ENCODE results near the gene ATP1A4. TPM values are rescaled to one million over a fixed set of nuclear protein-coding genes. Genes with fewer than 3 reads are reported as not detected.

Gene ATP1A4
- total and polyA plus RNA-seq, 4 donors, result 0.10 to 2.6 (median 1.3) TPM

GRCh38 chr1:160217481-160218051 lies 66.2 kb downstream of the ATP1A4 start:
- Histone ChIP-seq H3K36me3 (ENCODE audit: control insufficient read depth, insufficient read depth, low read length) (peaks cover 50% of the 10 kb centered on the region), H3K4me3 (ENCODE audit: low read depth, low read length) (no peak overlapping the region), H3K27me3 (ENCODE audit: control insufficient read depth, insufficient read depth, low read length) (no peaks in the 10 kb centered on the region), H3K4me1 (ENCODE audit: control insufficient read depth, insufficient read depth, low read length) (peaks cover 23% of the 10 kb centered on the region), H3K9me3 (ENCODE audit: control insufficient read depth, insufficient read depth, low read length) (no peaks in the 10 kb centered on the region), H3K27ac (ENCODE audit: low read depth, low read length) (peak overlapping the region; percentile 45)
- 47% methylated on average over 6 of the region's 10 CpGs for WGBS (ENCODE audit: insufficient coverage)
- DNase-seq (ENCODE audit: low read depth in 4 of 6, low spot score in 6 of 6), result peak in 2 of 6 donors; percentile 39 to 61

GRCh38 chr1:160219062-160219929 lies 67.9 kb downstream of the ATP1A4 start:
- 28% methylated on average over 3 of the region's 4 CpGs for WGBS (ENCODE audit: insufficient coverage)
- Histone ChIP-seq H3K4me3 (ENCODE audit: low read depth, low read length) (no peak overlapping the region), H3K36me3 (ENCODE audit: control insufficient read depth, insufficient read depth, low read length) (peaks cover 44% of the 10 kb centered on the region), H3K4me1 (ENCODE audit: control insufficient read depth, insufficient read depth, low read length) (peaks cover 23% of the 10 kb centered on the region), H3K27me3 (ENCODE audit: control insufficient read depth, insufficient read depth, low read length) (no peaks in the 10 kb centered on the region), H3K27ac (ENCODE audit: low read depth, low read length) (peak overlapping the region; percentile 54), H3K9me3 (ENCODE audit: control insufficient read depth, insufficient read depth, low read length) (no peaks in the 10 kb centered on the region)
- DNase-seq (ENCODE audit: low read depth in 4 of 6, low spot score in 6 of 6), result peak in 3 of 6 donors; percentile 35 to 86 (median 85)

- no peak overlapping the region for H3K27ac ChIP-seq (ENCODE audit: low read depth, low read length)
- DNase-seq (ENCODE audit: low read depth in 4 of 6, low spot score in 6 of 6), result no peak
- no peaks in the 10 kb centered on the region for H3K27me3 ChIP-seq (ENCODE audit: control insufficient read depth, insufficient read depth, low read length)
- peaks cover 43% of the 10 kb centered on the region for H3K36me3 ChIP-seq (ENCODE audit: control insufficient read depth, insufficient read depth, low read length)
- 75% methylated on average over 2 of the region's 2 CpGs for WGBS (ENCODE audit: insufficient coverage)
- H3K9me3 ChIP-seq (ENCODE audit: control insufficient read depth, insufficient read depth, low read length), result no peaks in the 10 kb centered on the region
- H3K4me3 ChIP-seq (ENCODE audit: low read depth, low read length), result no peak overlapping the region
- H3K4me1 ChIP-seq (ENCODE audit: control insufficient read depth, insufficient read depth, low read length), result peaks cover 23% of the 10 kb centered on the region
These were observed 68.9 kb downstream of the ATP1A4 start for GRCh38 chr1:160220301-160220700.

- H3K36me3 ChIP-seq (ENCODE audit: control insufficient read depth, insufficient read depth, low read length), result peaks cover 43% of the 10 kb centered on the region
- H3K27ac ChIP-seq (ENCODE audit: low read depth, low read length), result no peak overlapping the region
- no peaks in the 10 kb centered on the region for H3K27me3 ChIP-seq (ENCODE audit: control insufficient read depth, insufficient read depth, low read length)
- no peaks in the 10 kb centered on the region for H3K9me3 ChIP-seq (ENCODE audit: control insufficient read depth, insufficient read depth, low read length)
- H3K4me1 ChIP-seq (ENCODE audit: control insufficient read depth, insufficient read depth, low read length), result peaks cover 23% of the 10 kb centered on the region
- DNase-seq (ENCODE audit: low read depth in 4 of 6, low spot score in 6 of 6), result no peak
- H3K4me3 ChIP-seq (ENCODE audit: low read depth, low read length), result no peak overlapping the region
These were observed 69.7 kb downstream of the ATP1A4 start for GRCh38 chr1:160221089-160221488.

GRCh38 chr1:160222546-160222945 lies 71.1 kb downstream of the ATP1A4 start:
- peaks cover 17% of the 10 kb centered on the region for H3K4me1 ChIP-seq (ENCODE audit: control insufficient read depth, insufficient read depth, low read length)
- WGBS (ENCODE audit: insufficient coverage), result 80% methylated on average over 1 of the region's 3 CpGs
- H3K27me3 ChIP-seq (ENCODE audit: control insufficient read depth, insufficient read depth, low read length), result no peaks in the 10 kb centered on the region
- peaks cover 45% of the 10 kb centered on the region for H3K36me3 ChIP-seq (ENCODE audit: control insufficient read depth, insufficient read depth, low read length)
- H3K4me3 ChIP-seq (ENCODE audit: low read depth, low read length), result no peak overlapping the region
- H3K9me3 ChIP-seq (ENCODE audit: control insufficient read depth, insufficient read depth, low read length), result no peaks in the 10 kb centered on the region
- H3K27ac ChIP-seq (ENCODE audit: low read depth, low read length), result no peak overlapping the region
- DNase-seq (ENCODE audit: low read depth in 4 of 6, low spot score in 6 of 6), result no peak

- Histone ChIP-seq H3K36me3 (ENCODE audit: control insufficient read depth, insufficient read depth, low read length) (peaks cover 49% of the 10 kb centered on the region), H3K4me1 (ENCODE audit: control insufficient read depth, insufficient read depth, low read length) (peaks cover 3% of the 10 kb centered on the region), H3K4me3 (ENCODE audit: low read depth, low read length) (no peak overlapping the region), H3K9me3 (ENCODE audit: control insufficient read depth, insufficient read depth, low read length) (no peaks in the 10 kb centered on the region), H3K27ac (ENCODE audit: low read depth, low read length) (no peak overlapping the region), H3K27me3 (ENCODE audit: control insufficient read depth, insufficient read depth, low read length) (no peaks in the 10 kb centered on the region)
- DNase-seq (ENCODE audit: low read depth in 4 of 6, low spot score in 6 of 6), result no peak
- WGBS (ENCODE audit: insufficient coverage), result 93% methylated on average over 2 of the region's 2 CpGs
These were observed 73.2 kb downstream of the ATP1A4 start for GRCh38 chr1:160224606-160225005.

- no peak overlapping the region for H3K27ac ChIP-seq (ENCODE audit: low read depth, low read length)
- H3K36me3 ChIP-seq (ENCODE audit: control insufficient read depth, insufficient read depth, low read length), result peaks cover 50% of the 10 kb centered on the region
- no peaks in the 10 kb centered on the region for H3K9me3 ChIP-seq (ENCODE audit: control insufficient read depth, insufficient read depth, low read length)
- no peaks in the 10 kb centered on the region for H3K27me3 ChIP-seq (ENCODE audit: control insufficient read depth, insufficient read depth, low read length)
- no peak for DNase-seq (ENCODE audit: low read depth in 4 of 6, low spot score in 6 of 6)
- H3K4me3 ChIP-seq (ENCODE audit: low read depth, low read length), result no peak overlapping the region
- no peaks in the 10 kb centered on the region for H3K4me1 ChIP-seq (ENCODE audit: control insufficient read depth, insufficient read depth, low read length)
- WGBS (ENCODE audit: insufficient coverage), result no CpG with 5 or more reads among the region's 2 CpGs
These were observed 73.9 kb downstream of the ATP1A4 start for GRCh38 chr1:160225345-160225744.

GRCh38 chr1:160226623-160227022 lies 75.2 kb downstream of the ATP1A4 start:
- WGBS (ENCODE audit: insufficient coverage), result no CpG with 5 or more reads among the region's 2 CpGs
- H3K9me3 ChIP-seq (ENCODE audit: control insufficient read depth, insufficient read depth, low read length), result no peaks in the 10 kb centered on the region
- H3K4me3 ChIP-seq (ENCODE audit: low read depth, low read length), result no peak overlapping the region
- no peaks in the 10 kb centered on the region for H3K4me1 ChIP-seq (ENCODE audit: control insufficient read depth, insufficient read depth, low read length)
- H3K27me3 ChIP-seq (ENCODE audit: control insufficient read depth, insufficient read depth, low read length), result no peaks in the 10 kb centered on the region
- DNase-seq (ENCODE audit: low read depth in 4 of 6, low spot score in 6 of 6), result no peak
- H3K27ac ChIP-seq (ENCODE audit: low read depth, low read length), result no peak overlapping the region
- H3K36me3 ChIP-seq (ENCODE audit: control insufficient read depth, insufficient read depth, low read length), result peaks cover 56% of the 10 kb centered on the region

- Histone ChIP-seq H3K9me3 (ENCODE audit: control insufficient read depth, insufficient read depth, low read length) (no peaks in the 10 kb centered on the region), H3K27ac (ENCODE audit: low read depth, low read length) (no peak overlapping the region), H3K36me3 (ENCODE audit: control insufficient read depth, insufficient read depth, low read length) (peaks cover 58% of the 10 kb centered on the region), H3K4me3 (ENCODE audit: low read depth, low read length) (no peak overlapping the region), H3K4me1 (ENCODE audit: control insufficient read depth, insufficient read depth, low read length) (no peaks in the 10 kb centered on the region), H3K27me3 (ENCODE audit: control insufficient read depth, insufficient read depth, low read length) (no peaks in the 10 kb centered on the region)
- WGBS (ENCODE audit: insufficient coverage), result 93% methylated on average over 3 of the region's 4 CpGs
- no peak for DNase-seq (ENCODE audit: low read depth in 4 of 6, low spot score in 6 of 6)
These were observed 75.6 kb downstream of the ATP1A4 start for GRCh38 chr1:160227034-160227433.

- H3K36me3 ChIP-seq (ENCODE audit: control insufficient read depth, insufficient read depth, low read length), result peaks cover 58% of the 10 kb centered on the region
- no peaks in the 10 kb centered on the region for H3K4me1 ChIP-seq (ENCODE audit: control insufficient read depth, insufficient read depth, low read length)
- H3K9me3 ChIP-seq (ENCODE audit: control insufficient read depth, insufficient read depth, low read length), result no peaks in the 10 kb centered on the region
- no peaks in the 10 kb centered on the region for H3K27me3 ChIP-seq (ENCODE audit: control insufficient read depth, insufficient read depth, low read length)
- WGBS (ENCODE audit: insufficient coverage), result no CpG with 5 or more reads among the region's 1 CpG
- no peak overlapping the region for H3K4me3 ChIP-seq (ENCODE audit: low read depth, low read length)
- H3K27ac ChIP-seq (ENCODE audit: low read depth, low read length), result no peak overlapping the region
- DNase-seq (ENCODE audit: low read depth in 4 of 6, low spot score in 6 of 6), result no peak
These were observed 76.2 kb downstream of the ATP1A4 start for GRCh38 chr1:160227561-160227960.

All from spinal cord (tissue), 10 donors.